NCI-H345 treated with DMSO at 0.1 percent for 48 hours (cell line): Measurements from ENCODE around the gene SYNE2.
"Not testable (repeated sequence)": the region's sequence is repeated elsewhere in the genome, so short reads cannot be mapped to it uniquely, and the experiment has no call there.

Experiments used
- DNase-seq: peaks from one replicate; lab custom pipeline; 2025; ENCODE audit not compliant: unreplicated experiment; lab: John Stamatoyannopoulos, UW

SYNE2 gene

GRCh38 chr14:64008016-64008415, 155.2 kb downstream of the SYNE2 start:
- no peak for DNase-seq

- no peak for DNase-seq
Measured at GRCh38 chr14:64012003-64012402, 159.2 kb downstream of the SYNE2 start.

GRCh38 chr14:64012720-64013119, 159.9 kb downstream of the SYNE2 start:
- DNase-seq = no peak

GRCh38 chr14:64025479-64025878, 172.7 kb downstream of the SYNE2 start:
- no peak for DNase-seq

GRCh38 chr14:64026600-64026999, 173.8 kb downstream of the SYNE2 start:
- DNase-seq = no peak

GRCh38 chr14:64035143-64035542, 182.3 kb downstream of the SYNE2 start:
- no peak for DNase-seq

- DNase-seq = not testable (repeated sequence)
Measured at GRCh38 chr14:64037869-64038745, 185.3 kb downstream of the SYNE2 start.

- DNase-seq = no peak
Measured at GRCh38 chr14:64038841-64039542, 186.2 kb downstream of the SYNE2 start.

GRCh38 chr14:64040044-64040443, 187.2 kb downstream of the SYNE2 start:
- no peak for DNase-seq

GRCh38 chr14:64043296-64043695, 190.5 kb downstream of the SYNE2 start:
- not testable (repeated sequence) for DNase-seq

GRCh38 chr14:64045091-64045490, 192.3 kb downstream of the SYNE2 start:
- DNase-seq = no peak

- DNase-seq = no peak
Measured at GRCh38 chr14:64049616-64050381, 197.0 kb downstream of the SYNE2 start.

- no peak for DNase-seq
Measured at GRCh38 chr14:64053694-64054669, 201.2 kb downstream of the SYNE2 start.

- no peak for DNase-seq
Measured at GRCh38 chr14:64059454-64060198, 206.8 kb downstream of the SYNE2 start.

- no peak for DNase-seq
Measured at GRCh38 chr14:64060199-64060545, 207.4 kb downstream of the SYNE2 start.

- DNase-seq = no peak
Measured at GRCh38 chr14:64060648-64061096, 207.9 kb downstream of the SYNE2 start.

GRCh38 chr14:64061115-64061514, 208.3 kb downstream of the SYNE2 start:
- DNase-seq = no peak

GRCh38 chr14:64061706-64062105, 208.9 kb downstream of the SYNE2 start:
- DNase-seq = no peak

- no peak for DNase-seq
Measured at GRCh38 chr14:64062381-64063115, 209.7 kb downstream of the SYNE2 start.
